NCI-H146 treated with DMSO at 0.1 percent for 48 hours (cell line): ENCODE data around the gene FAM200A.
"Not testable (repeated sequence)": the region's sequence is repeated elsewhere in the genome, so short reads cannot be mapped to it uniquely, and the experiment has no call there.

Experiments
- DNase-seq: peaks from one replicate; lab custom pipeline; 2025; ENCODE audit not compliant: unreplicated experiment; lab: John Stamatoyannopoulos, UW

The FAM200A gene

DNA sequence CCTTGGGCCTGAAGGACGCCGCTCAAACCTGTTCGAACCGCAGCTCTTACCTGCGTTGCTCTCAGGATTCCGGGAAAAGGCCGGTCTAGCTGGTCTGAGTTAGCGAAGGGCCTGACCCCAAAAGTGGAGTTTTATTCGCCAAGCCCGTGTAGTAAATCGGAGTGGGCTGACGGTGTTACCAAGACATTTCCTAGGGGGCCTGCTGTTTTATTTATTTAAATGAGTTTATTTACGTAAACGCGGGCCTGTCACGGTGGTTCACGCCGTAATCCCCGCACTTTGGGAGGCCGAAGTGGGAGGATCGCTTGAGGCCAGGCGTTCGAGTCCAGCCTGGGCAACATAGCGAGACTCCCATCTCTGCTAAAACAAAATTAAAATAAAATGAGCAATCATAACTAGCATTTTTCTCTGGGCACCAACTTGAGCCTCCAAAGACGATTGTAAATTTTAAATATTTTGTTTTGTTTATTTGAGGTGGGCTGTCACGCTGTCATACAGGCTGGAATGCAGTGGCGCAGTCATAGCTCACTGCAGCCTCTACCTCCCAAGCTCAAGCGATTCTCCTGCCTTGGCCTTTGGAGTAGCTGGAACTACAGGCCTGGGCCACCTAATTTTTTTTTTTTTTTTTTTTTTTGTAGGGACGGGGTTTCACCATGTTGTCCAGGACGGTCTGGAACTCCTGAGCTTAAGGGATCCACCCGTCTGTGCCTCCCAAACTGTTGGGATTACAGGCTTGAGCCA lies 7.4 kb upstream of the FAM200A start:
- no peak for DNase-seq

DNA sequence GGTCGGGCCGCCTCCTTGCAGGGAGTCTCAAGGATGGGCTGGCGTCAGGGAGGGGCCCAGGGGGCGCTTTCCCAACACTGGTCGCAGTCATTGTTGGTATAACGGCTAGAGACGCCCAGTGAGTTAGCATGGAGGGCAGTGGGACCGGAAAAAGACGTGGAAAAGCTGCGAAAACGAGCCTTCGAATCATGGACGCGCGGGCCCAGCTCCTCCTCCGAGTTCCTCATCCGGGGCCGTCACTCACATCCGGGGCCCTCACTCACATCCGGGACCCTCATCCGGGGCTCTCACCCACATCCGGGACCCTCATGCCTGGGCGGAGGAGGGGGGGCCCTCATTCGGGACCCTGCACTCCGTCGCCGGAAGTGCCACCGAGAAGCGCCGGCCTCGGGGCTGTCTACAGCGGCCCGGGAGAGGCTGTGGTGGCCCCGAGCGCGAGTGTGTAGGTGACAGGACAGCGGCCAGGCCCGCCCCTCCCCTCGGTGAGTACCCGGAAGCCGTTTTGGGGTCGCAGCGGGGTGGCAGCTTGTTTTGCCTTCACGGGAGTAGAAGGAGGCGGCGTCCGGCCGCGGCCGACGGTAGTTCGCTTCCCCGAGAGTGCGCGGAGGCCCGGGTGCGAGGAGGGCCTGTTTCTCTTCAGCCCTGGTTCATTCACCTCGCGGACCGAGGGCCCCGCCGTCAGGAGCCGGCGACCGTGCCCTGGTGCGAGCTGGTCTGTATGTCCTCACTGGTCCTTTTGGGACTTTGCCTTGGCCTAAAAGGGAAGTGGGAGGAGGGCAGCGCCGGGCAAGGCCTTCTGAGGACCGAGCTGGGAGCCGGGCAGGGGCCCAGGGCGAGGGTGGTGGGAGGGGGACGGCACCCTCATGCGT lies 6.6 kb upstream of the FAM200A start, which contains the start of gene ZNF655:
TSS of gene ZNF655 (plus strand) at position 337 of the 869 bp plus-strand sequence. CDS start 1,918 bp downstream, outside the sequence.
- peak; percentile 69 for DNase-seq

DNA sequence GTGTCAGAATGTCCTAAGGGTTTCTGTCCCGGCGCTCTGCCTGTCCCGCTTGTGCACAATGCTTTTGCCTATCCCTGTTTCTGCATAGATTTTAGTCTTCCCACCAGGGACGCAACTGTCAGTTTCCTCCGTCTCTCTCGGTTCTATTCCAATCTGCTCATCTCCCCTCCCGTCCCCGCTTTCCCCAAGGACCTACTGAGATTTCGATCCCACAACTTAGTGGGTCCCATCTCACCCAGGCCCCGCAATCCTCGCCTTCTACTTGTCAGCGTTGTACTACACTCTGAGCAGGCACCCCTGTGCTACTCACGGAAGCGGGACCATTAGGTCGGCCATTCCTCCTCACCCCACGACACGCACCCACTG lies 6.0 kb upstream of the FAM200A start:
- DNase-seq, result no peak

DNA sequence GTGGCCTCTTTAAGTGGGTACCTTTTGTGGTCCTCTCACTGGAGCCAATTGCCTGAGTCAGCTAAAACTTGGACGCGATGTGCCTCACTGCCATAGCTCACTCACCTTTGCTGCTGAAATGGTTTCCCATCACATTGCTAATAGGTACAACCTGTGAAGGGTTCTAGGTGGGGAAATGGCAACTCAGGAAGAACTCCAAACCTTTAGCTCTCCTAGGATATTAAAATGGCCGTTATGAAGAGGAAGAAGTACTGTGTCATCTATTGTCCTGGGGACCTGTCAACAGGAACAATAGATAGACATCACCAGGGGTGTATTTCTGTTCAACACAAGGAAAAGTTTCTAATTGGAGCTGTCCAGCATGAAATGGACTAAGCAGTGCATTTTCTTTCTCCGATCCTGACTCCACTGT lies 5.3 kb upstream of the FAM200A start:
- DNase-seq, result no peak

DNA sequence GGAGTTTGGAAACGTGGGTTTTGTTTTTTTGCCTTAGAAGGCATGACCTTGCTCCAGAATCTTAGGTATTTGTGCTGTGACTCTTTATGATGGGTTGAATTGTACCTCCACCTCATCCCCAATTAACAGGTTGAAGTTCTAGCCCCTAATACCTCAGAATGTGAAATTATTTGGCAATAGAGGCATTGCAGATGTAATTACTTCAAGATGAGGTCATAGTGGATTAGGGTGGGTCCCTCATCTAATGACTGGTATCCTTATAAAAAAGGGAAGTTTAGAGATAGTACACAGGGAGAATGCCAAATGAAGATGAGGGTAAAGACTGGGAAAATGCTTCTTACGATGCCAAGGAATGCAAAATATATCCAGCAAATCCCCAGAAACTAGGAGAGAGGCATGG lies 3.0 kb upstream of the FAM200A start:
- DNase-seq, result no peak

DNA sequence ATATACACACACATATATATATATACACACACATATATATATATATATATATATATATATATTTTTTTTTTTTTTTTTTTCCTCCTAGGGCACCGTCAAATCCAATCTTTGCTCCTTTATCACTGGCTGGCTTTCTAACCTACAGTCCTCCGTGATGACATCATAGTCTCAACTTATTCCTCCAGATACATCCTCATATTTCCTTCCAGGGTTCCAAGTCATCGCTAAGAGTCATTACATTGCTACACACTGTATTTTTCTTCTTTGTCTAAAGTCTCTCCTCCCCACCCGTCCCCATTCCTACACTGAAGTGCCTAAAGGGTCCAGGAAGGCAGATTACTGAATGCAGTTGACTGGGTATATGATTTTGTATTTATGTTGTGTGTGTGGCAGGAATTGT lies 1.1 kb upstream of the FAM200A start:
- DNase-seq, result no peak

DNA sequence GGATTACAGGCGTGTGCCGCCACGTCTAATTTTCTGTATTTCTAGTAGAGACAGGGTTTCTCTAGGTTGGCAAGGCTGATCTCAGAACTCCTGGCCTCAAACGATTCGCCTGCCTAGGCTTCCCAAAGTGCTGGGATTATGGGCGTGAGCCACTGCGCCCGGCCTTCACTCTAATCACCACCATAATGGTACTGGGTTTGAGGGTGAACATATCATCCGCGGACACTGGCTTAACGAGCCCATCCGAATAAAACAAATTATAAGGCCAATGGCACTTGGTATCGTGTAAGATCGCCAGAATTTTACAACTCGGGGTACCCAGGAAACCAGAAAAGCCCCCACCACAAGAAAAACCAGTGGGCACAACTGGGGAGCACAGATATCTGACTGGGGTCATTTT lies 580 bp downstream of the FAM200A start:
- no peak for DNase-seq

DNA sequence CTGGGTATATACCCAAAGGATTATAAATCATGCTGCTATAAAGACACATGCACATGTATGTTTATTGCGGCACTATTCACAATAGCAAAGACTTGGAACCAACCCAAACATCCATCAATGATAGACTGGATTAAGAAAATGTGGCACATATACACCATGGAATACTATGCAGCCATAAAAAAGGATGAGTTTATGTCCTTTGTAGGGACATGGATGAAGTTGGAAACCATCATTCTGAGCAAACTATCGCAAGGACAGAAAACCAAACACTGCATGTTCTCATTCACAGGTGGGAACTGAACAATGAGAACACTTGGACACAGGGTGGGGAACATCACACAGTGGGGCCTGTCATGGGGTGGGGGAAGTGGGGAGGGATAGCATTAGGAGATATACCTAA lies 2.4 kb downstream of the FAM200A start:
- not testable (repeated sequence) for DNase-seq

DNA sequence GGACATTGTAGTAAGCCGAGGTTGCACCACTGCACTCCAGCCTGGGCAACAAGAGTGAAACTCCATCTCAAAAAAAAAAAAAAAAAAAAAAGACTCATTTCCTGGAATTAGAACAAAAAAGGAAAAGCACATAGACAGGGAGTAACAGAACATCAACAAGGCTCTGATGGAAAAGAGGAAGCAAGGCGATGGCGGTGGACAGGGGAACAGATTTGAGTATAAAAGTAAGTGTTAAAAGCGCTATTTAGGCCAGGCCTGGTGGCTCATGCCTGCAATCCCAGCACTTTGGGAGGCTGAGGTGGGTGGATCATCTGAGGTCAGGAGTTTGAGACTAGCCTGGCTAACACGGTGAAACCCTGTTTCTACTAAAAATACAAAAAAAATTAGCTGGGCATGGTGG lies 6.6 kb downstream of the FAM200A start:
- not testable (repeated sequence) for DNase-seq

DNA sequence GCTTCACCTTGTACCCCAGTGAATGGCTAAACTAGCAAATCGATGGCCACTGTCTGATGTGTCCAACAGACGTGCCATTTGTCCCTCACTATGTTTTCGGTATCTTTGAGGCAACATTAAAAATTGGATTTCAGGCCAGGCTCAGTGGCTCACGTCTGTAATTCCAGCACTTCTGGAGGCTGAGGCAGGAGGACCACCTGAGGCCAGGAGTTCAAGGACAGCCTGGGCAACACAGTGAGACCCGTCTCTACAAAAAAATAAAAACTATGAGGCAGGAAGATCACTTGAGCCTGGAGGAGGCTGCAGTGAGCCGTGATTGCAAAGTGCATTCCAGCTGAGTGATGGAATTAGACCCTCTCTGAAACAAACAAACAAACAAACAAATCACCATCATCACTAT lies 8.0 kb downstream of the FAM200A start:
- DNase-seq, result no peak

DNA sequence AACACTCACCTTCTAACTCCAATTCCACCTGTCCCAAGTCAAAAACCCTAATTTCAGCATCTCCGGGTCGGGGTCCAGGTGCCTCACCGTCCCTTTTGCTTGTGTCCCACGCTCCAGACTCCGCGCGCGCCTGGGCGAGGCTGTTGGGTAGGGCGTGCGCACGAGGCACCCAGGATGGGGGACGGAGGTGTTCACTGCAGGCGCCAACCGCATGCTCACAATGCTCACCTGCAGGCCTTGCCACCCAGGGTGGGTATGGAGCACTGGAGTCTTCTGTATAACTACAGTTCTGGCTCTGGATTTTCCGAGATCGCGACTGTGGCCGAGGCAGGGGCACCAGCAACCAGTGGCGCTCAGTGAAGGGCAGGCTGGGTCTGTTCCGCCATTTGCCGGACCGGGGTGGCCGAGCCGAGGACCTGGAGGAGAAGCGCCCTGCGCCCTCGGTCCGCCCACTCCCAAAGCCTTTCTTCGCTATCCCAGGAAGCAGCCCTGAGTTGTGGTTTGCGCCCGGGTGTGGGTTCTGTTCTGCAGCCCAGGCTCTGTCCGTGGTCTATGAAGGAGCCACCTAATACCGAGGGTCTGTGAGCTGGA lies 8.7 kb downstream of the FAM200A start:
- DNase-seq, result no peak

DNA sequence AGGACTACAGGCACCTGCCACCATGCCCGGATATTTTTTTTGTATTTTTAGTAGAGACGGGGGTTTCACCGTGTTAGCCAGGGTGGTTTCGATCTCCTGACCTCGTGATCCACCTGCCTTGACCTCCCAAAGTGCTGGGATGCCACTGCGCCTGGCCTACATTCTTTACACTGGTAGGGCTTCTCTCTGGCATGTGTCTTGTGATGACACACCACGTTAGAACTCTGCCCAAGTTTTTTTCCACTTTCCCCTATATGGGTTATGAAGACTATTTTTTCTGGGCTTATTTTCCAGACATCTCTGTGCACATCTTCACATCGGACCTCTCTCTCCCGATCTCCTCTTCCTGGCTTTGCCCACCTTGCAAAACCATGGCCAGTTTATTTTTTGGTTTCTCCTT lies 10.7 kb downstream of the FAM200A start:
- DNase-seq, result no peak

DNA sequence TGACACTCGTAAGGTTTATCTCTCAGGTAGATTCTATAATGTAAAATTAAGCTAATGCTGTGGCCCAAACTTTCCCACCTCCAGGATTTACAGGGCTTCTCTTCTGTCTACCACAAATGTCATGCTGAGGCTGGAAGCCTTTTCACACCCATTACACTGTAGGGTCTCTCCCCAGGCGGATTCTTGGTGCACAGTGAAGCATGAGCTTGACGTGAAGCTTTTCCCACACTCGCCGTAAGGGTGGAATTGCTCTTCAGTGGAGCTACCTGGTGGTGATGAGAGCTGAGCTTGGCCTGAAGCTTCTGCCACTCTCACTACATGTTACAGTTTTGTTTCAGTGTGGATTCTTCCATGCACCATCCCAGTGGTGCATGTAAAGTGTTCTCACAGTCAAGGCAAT lies 11.4 kb downstream of the FAM200A start:
- DNase-seq, result no peak

DNA sequence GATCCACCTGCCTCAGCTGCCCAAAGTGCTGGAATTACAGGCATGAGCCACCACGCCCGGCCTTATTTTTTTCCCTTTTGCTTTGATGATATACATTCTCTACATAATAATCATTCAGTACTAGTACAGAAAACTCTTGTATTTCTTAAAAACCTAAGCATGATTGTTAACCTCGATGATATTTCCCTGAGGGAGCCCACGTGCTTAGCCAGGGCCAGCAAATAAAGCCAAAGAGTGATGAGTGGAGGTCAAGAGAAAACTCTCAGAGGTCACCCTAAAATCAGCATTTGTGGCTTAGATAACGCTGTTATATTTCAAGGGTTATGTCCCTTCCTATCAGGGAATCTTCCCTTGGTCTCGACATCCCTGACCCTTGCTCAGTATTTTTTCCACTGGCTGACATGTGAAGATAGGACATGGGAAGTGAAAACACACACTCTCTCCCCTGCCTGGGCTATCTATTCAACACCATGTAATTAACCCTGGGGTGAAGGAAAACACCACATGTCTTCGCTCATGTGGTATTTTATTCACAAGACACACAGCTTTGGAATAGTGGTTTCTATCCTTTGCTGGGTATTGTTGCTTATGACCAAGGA lies 12.6 kb downstream of the FAM200A start:
- DNase-seq, result no peak

DNA sequence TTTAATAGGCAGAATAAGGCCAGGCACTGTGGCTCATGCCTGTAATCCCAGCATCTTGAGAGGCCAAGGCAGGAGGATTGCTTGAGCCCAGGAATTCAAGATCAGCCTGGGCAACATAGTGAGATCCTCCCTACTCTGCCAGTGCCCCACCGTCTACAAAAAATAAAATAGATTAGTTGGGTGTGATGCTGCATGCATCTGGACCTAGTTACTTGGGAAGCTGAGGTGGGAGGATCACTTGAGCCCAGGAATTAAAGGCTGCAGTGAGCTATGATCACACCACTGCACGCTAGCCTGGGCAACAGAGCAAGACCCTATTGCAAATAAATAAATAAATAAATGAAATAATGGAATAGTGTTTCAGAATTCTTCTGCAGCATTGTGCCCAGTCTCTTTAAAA lies 16.2 kb downstream of the FAM200A start:
- no peak for DNase-seq

DNA sequence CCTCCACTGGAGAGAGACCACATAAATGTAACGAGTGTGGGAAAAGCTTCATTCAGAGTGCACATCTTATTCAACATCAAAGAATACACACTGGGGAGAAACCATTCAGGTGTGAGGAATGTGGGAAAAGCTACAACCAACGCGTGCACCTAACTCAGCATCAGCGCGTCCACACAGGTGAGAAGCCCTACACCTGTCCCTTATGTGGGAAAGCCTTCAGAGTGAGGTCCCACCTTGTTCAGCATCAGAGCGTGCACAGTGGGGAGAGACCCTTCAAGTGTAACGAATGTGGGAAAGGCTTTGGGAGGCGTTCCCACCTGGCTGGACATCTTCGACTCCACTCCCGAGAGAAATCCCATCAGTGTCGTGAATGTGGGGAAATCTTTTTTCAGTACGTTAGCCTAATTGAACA lies 20.6 kb downstream of the FAM200A start:
- DNase-seq, result no peak

DNA sequence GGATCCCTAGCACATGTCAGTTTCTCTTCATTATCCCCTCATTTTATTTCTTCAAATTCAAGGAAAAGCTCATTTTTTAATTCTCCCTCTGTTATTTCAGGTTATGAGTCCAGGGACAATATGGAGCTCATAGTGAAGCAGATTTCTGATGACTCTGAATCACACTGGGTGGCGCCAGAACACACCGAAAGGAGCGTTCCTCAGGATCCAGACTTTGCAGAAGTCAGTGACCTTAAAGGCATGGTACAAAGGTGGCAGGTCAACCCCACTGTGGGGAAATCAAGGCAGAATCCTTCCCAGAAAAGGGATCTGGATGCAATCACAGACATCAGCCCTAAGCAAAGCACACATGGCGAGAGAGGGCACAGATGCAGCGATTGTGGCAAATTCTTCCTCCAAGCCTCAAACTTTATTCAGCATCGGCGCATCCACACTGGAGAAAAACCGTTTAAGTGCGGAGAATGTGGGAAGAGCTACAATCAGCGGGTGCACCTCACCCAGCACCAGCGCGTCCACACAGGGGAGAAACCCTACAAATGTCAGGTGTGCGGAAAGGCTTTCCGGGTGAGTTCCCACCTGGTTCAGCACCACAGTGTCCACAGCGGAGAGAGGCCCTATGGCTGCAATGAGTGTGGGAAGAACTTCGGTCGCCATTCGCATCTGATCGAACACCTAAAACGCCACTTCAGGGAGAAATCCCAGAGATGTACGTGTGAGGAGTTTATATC lies 26.0 kb downstream of the FAM200A start:
- DNase-seq, result no peak

DNA sequence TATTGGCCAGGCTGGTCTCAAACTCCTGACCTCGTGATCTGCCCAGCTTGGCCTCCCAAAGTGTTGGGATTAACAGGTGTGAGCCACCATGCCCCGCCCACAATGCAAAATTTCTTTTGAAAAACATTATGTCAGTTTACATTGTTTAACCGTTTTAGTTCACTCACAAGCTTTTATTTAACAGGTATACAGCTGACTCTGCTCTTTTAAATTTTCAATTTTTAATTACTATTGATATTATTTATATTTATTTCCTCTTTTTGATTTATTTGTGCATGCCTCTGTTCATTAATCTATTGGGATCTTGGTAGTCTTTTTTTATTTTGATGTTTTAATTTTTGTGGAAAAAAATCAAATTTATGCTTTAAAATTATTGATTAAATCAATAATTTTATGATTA lies 30.5 kb downstream of the FAM200A start:
- no peak for DNase-seq

DNA sequence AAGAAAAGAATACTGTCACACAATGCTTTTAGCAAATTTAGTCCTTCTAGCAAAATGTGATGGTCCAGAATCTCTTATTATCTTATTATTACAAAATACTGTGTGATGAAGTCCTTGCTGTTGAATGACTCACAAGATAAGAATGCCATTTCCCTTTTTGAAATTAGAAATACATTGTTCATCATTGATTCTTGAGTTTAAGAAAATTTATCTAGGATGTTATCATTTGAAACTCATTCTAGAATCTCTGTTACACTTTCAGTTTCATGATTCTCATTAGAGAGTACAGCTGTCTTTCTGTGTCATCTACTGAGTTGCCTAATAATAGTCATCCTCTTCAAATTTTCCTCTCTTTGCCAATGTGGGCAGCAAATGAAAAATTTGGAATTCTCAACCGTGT lies 37.9 kb downstream of the FAM200A start:
- DNase-seq, result no peak

DNA sequence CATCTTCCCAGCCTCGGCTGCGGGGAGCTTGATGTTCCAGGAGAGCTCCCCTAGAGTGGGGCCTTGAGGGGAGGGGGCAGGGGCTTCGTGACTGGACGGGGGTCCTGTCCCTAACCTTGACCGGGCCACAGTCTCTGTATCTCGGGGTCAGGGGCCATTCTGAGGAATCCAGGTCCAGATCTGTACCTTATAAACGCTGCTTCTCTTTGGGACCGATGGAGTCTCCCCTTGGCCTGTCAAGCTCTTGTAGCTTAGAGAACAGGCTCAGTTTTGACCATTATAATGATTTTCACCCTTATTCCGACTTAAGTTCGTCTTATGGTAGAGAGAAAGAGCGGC lies 46.6 kb downstream of the FAM200A start:
- DNase-seq, result no peak
